Smooth muscle cell (in vitro differentiated cells): ENCODE results near the gene ACSL1. TPM values are rescaled to one million over a fixed set of nuclear protein-coding genes. Genes with fewer than 3 reads are reported as not detected.

Experiments used
- DNase-seq: peaks from one replicate; lab custom pipeline; 2025; ENCODE audit not compliant: unreplicated experiment; lab: John Stamatoyannopoulos, UW
- H2AFZ ChIP-seq: fragments of 200-600 bp; sonication (generic); 2 replicates; pipeline ENCODE4 v1.6.0; 2016; ENCODE audit warnings: antibody characterized with exemption, low read depth, mild to moderate bottlenecking
- H3F3A ChIP-seq: fragments of 200-600 bp; sonication (generic); 2 replicates; pipeline ENCODE4 v1.6.0; 2017; ENCODE audit warnings: antibody characterized with exemption, low read depth
- H3K27ac ChIP-seq: fragments of 200-600 bp; sonication (generic); 2 replicates; pipeline ENCODE4 v1.5.1; 2016; ENCODE audit warnings: low read depth, mild to moderate bottlenecking
- H3K27me3 ChIP-seq: fragments of 200-600 bp; sonication (generic); 2 replicates; pipeline ENCODE4 v1.6.1; 2016; ENCODE audit warnings: low read depth, mild to moderate bottlenecking
- H3K36me3 ChIP-seq: fragments of 200-600 bp; sonication (generic); 2 replicates; pipeline ENCODE4 v1.5.1; 2016; ENCODE audit warnings: low read depth
- H3K4me1 ChIP-seq: fragments of 200-600 bp; sonication (generic); 2 replicates; pipeline ENCODE4 v1.5.1; 2016; ENCODE audit warnings: low read depth
- H3K4me2 ChIP-seq: fragments of 200-600 bp; sonication (generic); 2 replicates; pipeline ENCODE4 v1.6.0; 2016; ENCODE audit warnings: mild to moderate bottlenecking
- H3K4me3 ChIP-seq: fragments of 200-600 bp; sonication (generic); 2 replicates; pipeline ENCODE4 v1.5.1; 2016; ENCODE audit warnings: mild to moderate bottlenecking
- H3K79me2 ChIP-seq: fragments of 200-600 bp; sonication (generic); 2 replicates; pipeline ENCODE4 v1.6.0; 2016; ENCODE audit warnings: low read depth, mild to moderate bottlenecking
- H3K9ac ChIP-seq: fragments of 200-600 bp; sonication (generic); 2 replicates; pipeline ENCODE4 v1.6.0; 2016; ENCODE audit warnings: low read depth
- H3K9me3 ChIP-seq: fragments of 200-600 bp; sonication (generic); replicated peaks from 2 replicates; pipeline ENCODE4 v1.5.1; 2016; ENCODE audit warnings: low read depth
- H4K20me1 ChIP-seq: fragments of 200-600 bp; sonication (generic); 2 replicates; pipeline ENCODE4 v1.6.0; 2016; ENCODE audit warnings: low read depth
- CTCF ChIP-seq: fragments of 200-600 bp; sonication (generic); IDR thresholded peaks from 2 replicates; pipeline ENCODE4 v1.5.1; 2017; ENCODE audit warnings: borderline replicate concordance, mild to moderate bottlenecking, antibody characterized with exemption; ENCODE audit not compliant: insufficient read depth, poor library complexity, severe bottlenecking
- WGBS: methylation state at CpG from one replicate; pipeline ENCODE4 v1.1.7; 2016; ENCODE audit warnings: low lambda C conversion rate; 5-methylcytosine and 5-hydroxymethylcytosine counted together
- polyA plus RNA-seq: library from polyadenylated mRNA; unstranded; fragments of >200 nt; fragmentation: Nextera tagmentation; extraction: Ambion mirVana; gene quantifications from 2 replicates; pipeline ENCODE4 v1.2.1, GENCODE V29; 2016
- total RNA-seq: library from RNA; depleted of rRNA; stranded (reverse); fragments of >200 nt; gene quantifications from 2 replicates; pipeline ENCODE4 v1.2.3, GENCODE V29; 2014

ACSL1 gene
- total and polyA plus RNA-seq, 2 experiments from 2014 or later: 13.8 to 24.5 TPM

GRCh38 chr4:184857441-184858121, 31.8 kb upstream of the ACSL1 start:
- no peak overlapping the region for H2AFZ ChIP-seq
- no peaks in the 10 kb centered on the region for H3K36me3 ChIP-seq
- 76% methylated on average over 11 of the region's 11 CpGs for WGBS
- no peak for DNase-seq
- TF ChIP-seq CTCF: no peak
- no peaks in the 10 kb centered on the region for H3K4me1 ChIP-seq
- no peaks in the 10 kb centered on the region for H3K9me3 ChIP-seq
- H3K27ac ChIP-seq: no peak overlapping the region
- H3K4me3 ChIP-seq: no peak overlapping the region
- H4K20me1 ChIP-seq: no peaks in the 10 kb centered on the region
- no peaks in the 10 kb centered on the region for H3F3A ChIP-seq
- no peak overlapping the region for H3K4me2 ChIP-seq
- peaks cover 8% of the 10 kb centered on the region for H3K27me3 ChIP-seq
- H3K79me2 ChIP-seq: no peaks in the 10 kb centered on the region
- no peak overlapping the region for H3K9ac ChIP-seq

- Histone ChIP-seq H3K79me2 (no peaks in the 10 kb centered on the region), H3K36me3 (no peaks in the 10 kb centered on the region), H3K4me3 (no peak overlapping the region), H3K4me2 (no peak overlapping the region), H3K27me3 (peaks cover 14% of the 10 kb centered on the region), H3F3A (peaks cover 4% of the 10 kb centered on the region), H3K9me3 (no peaks in the 10 kb centered on the region), H3K27ac (no peak overlapping the region), H3K9ac (no peak overlapping the region), H4K20me1 (no peaks in the 10 kb centered on the region), H3K4me1 (no peaks in the 10 kb centered on the region), H2AFZ (no peak overlapping the region)
- no peak for DNase-seq
- no peak for TF ChIP-seq CTCF
- 82% methylated on average over 1 of the region's 1 CpG for WGBS
These were observed 30.5 kb upstream of the ACSL1 start for GRCh38 chr4:184856277-184856609.

- Histone ChIP-seq H3K27me3 (peaks cover 10% of the 10 kb centered on the region), H3K4me1 (no peaks in the 10 kb centered on the region), H3K4me2 (no peak overlapping the region), H3K27ac (no peak overlapping the region), H3K36me3 (no peaks in the 10 kb centered on the region), H2AFZ (no peak overlapping the region), H4K20me1 (no peaks in the 10 kb centered on the region), H3K9me3 (no peaks in the 10 kb centered on the region), H3K9ac (no peak overlapping the region), H3K79me2 (no peaks in the 10 kb centered on the region), H3K4me3 (no peak overlapping the region), H3F3A (peaks cover 6% of the 10 kb centered on the region)
- no peak for TF ChIP-seq CTCF
- 49% methylated on average over 6 of the region's 6 CpGs for WGBS
- no peak for DNase-seq
These were observed 28.9 kb upstream of the ACSL1 start for GRCh38 chr4:184854673-184855072.

GRCh38 chr4:184853436-184853835, 27.7 kb upstream of the ACSL1 start:
- Histone ChIP-seq H3K79me2 (no peaks in the 10 kb centered on the region), H4K20me1 (no peaks in the 10 kb centered on the region), H3K27me3 (peaks cover 12% of the 10 kb centered on the region), H3K9ac (no peak overlapping the region), H3K27ac (no peak overlapping the region), H2AFZ (no peak overlapping the region), H3K9me3 (no peaks in the 10 kb centered on the region), H3K4me2 (no peak overlapping the region), H3F3A (peaks cover 6% of the 10 kb centered on the region), H3K4me3 (no peak overlapping the region), H3K4me1 (no peaks in the 10 kb centered on the region), H3K36me3 (no peaks in the 10 kb centered on the region)
- 95% methylated on average over 9 of the region's 9 CpGs for WGBS
- no peak for DNase-seq
- no peak for TF ChIP-seq CTCF
